Measurements from ENCODE around the gene SCCPDH. TPM values are rescaled to one million over a fixed set of nuclear protein-coding genes. Genes with fewer than 3 reads are reported as not detected.

Gene SCCPDH
- total and polyA plus RNA-seq, 4 donors: 59.3 to 69.4 (median 65.4) TPM

DNA sequence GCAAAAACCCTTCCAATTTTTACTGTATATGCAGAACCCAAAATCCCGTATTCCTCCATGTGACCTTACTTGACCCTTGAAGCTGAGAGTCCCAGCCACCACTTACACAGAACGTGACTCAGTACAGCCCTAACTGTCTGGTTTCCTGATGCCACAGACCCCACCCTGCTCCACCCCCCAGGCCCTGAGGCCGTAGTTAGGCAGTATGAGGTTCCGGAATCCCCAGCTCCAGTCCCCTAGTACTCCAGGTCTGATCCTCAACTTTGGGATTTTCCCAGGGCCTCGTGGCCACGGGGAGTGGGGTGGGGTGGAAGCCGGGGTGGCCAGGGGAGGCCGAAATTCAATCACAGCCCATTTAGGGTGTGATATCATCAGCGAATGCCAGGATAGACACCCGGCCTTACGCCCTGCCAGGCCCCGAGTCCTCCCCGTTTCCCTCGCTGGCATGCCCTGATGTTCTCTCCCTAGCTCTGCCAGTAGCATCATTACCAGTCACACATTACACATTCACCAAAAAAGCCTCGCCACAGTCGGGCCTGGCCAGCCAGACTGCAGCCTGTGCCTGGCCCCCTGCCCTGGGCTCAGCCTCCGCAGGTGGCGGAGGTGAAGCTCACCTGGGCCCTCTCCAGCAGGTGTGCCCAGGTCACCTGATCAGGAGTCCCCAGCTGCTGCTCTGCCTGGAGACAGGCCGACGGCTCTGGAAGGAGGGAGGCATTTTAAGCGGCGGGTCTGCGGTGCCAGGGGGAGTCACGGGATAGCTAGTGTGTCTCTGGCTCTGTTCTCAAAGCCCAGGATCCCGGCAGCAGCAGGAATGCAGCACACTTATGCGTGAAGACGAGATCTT is 70.8 kb downstream of the SCCPDH start:
- H3K4me3 ChIP-seq (ENCODE audit: low read depth, low read length): no peak overlapping the region
- no peaks in the 10 kb centered on the region for H3K9me3 ChIP-seq (ENCODE audit: control insufficient read depth, insufficient read depth, low read length)
- 72% methylated on average over 21 of the region's 27 CpGs for WGBS (ENCODE audit: insufficient coverage)
- peaks cover 10% of the 10 kb centered on the region for H3K36me3 ChIP-seq (ENCODE audit: control insufficient read depth, insufficient read depth, low read length)
- no peak for DNase-seq (ENCODE audit: low read depth in 4 of 6, low spot score in 6 of 6)
- H3K4me1 ChIP-seq (ENCODE audit: control insufficient read depth, insufficient read depth, low read length): peaks cover 20% of the 10 kb centered on the region
- H3K27me3 ChIP-seq (ENCODE audit: control insufficient read depth, insufficient read depth, low read length): no peaks in the 10 kb centered on the region
- H3K27ac ChIP-seq (ENCODE audit: low read depth, low read length): no peak overlapping the region

GRCh38 chr1:246795906-246796694 is 71.9 kb downstream of the SCCPDH start:
- no peak for DNase-seq (ENCODE audit: low read depth in 4 of 6, low spot score in 6 of 6)

GRCh38 chr1:246797157-246797556 is 72.9 kb downstream of the SCCPDH start:
- WGBS (ENCODE audit: insufficient coverage): 93% methylated on average over 7 of the region's 8 CpGs
- H3K36me3 ChIP-seq (ENCODE audit: control insufficient read depth, insufficient read depth, low read length): no peaks in the 10 kb centered on the region
- H3K27ac ChIP-seq (ENCODE audit: low read depth, low read length): no peak overlapping the region
- H3K9me3 ChIP-seq (ENCODE audit: control insufficient read depth, insufficient read depth, low read length): no peaks in the 10 kb centered on the region
- DNase-seq (ENCODE audit: low read depth in 4 of 6, low spot score in 6 of 6): no peak
- peaks cover 24% of the 10 kb centered on the region for H3K4me1 ChIP-seq (ENCODE audit: control insufficient read depth, insufficient read depth, low read length)
- no peaks in the 10 kb centered on the region for H3K27me3 ChIP-seq (ENCODE audit: control insufficient read depth, insufficient read depth, low read length)
- no peak overlapping the region for H3K4me3 ChIP-seq (ENCODE audit: low read depth, low read length)

More at GRCh38 chr1:246795906-246796694, 71.9 kb downstream of the SCCPDH start:
- Histone ChIP-seq H3K9me3 (ENCODE audit: control insufficient read depth, insufficient read depth, low read length) (no peaks in the 10 kb centered on the region), H3K4me1 (ENCODE audit: control insufficient read depth, insufficient read depth, low read length) (peaks cover 24% of the 10 kb centered on the region), H3K27ac (ENCODE audit: low read depth, low read length) (no peak overlapping the region), H3K36me3 (ENCODE audit: control insufficient read depth, insufficient read depth, low read length) (peaks cover 6% of the 10 kb centered on the region), H3K27me3 (ENCODE audit: control insufficient read depth, insufficient read depth, low read length) (no peaks in the 10 kb centered on the region), H3K4me3 (ENCODE audit: low read depth, low read length) (no peak overlapping the region)
- WGBS (ENCODE audit: insufficient coverage): 95% methylated on average over 25 of the region's 30 CpGs

DNA sequence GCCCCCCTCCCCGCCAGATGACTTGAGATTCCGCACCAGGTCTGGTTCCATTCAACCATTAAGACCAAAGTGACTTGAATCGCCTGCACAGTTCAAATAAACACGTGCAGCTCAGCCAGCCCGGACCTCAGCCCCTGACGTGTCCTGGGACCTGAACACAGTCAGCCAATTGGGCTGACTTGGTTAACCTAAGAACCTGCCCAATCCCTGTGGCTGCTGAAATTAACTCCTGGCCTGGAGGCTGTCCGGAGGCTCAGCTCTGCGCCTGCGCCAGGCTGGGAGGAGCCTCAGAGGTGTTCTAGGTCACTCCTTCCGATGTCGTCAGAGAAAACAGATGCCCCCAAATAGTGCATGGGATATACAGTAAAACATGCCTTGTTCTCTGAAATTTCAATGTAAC is 73.4 kb downstream of the SCCPDH start:
- 87% methylated on average over 7 of the region's 11 CpGs for WGBS (ENCODE audit: insufficient coverage)
- H3K27ac ChIP-seq (ENCODE audit: low read depth, low read length): no peak overlapping the region
- DNase-seq (ENCODE audit: low read depth in 4 of 6, low spot score in 6 of 6): no peak
- no peaks in the 10 kb centered on the region for H3K27me3 ChIP-seq (ENCODE audit: control insufficient read depth, insufficient read depth, low read length)
- H3K4me3 ChIP-seq (ENCODE audit: low read depth, low read length): no peak overlapping the region
- peaks cover 24% of the 10 kb centered on the region for H3K4me1 ChIP-seq (ENCODE audit: control insufficient read depth, insufficient read depth, low read length)
- no peaks in the 10 kb centered on the region for H3K36me3 ChIP-seq (ENCODE audit: control insufficient read depth, insufficient read depth, low read length)
- H3K9me3 ChIP-seq (ENCODE audit: control insufficient read depth, insufficient read depth, low read length): no peaks in the 10 kb centered on the region

GRCh38 chr1:246798107-246798506 is 73.9 kb downstream of the SCCPDH start:
- Histone ChIP-seq H3K27me3 (ENCODE audit: control insufficient read depth, insufficient read depth, low read length) (no peaks in the 10 kb centered on the region), H3K9me3 (ENCODE audit: control insufficient read depth, insufficient read depth, low read length) (no peaks in the 10 kb centered on the region), H3K4me3 (ENCODE audit: low read depth, low read length) (no peak overlapping the region), H3K4me1 (ENCODE audit: control insufficient read depth, insufficient read depth, low read length) (peaks cover 23% of the 10 kb centered on the region), H3K36me3 (ENCODE audit: control insufficient read depth, insufficient read depth, low read length) (no peaks in the 10 kb centered on the region), H3K27ac (ENCODE audit: low read depth, low read length) (no peak overlapping the region)
- WGBS (ENCODE audit: insufficient coverage): 74% methylated on average over 4 of the region's 4 CpGs
- DNase-seq (ENCODE audit: low read depth in 4 of 6, low spot score in 6 of 6): no peak

- 29% methylated on average over 13 of the region's 22 CpGs for WGBS (ENCODE audit: insufficient coverage)
- Histone ChIP-seq H3K27me3 (ENCODE audit: control insufficient read depth, insufficient read depth, low read length) (no peaks in the 10 kb centered on the region), H3K36me3 (ENCODE audit: control insufficient read depth, insufficient read depth, low read length) (no peaks in the 10 kb centered on the region), H3K4me1 (ENCODE audit: control insufficient read depth, insufficient read depth, low read length) (peaks cover 18% of the 10 kb centered on the region), H3K27ac (ENCODE audit: low read depth, low read length) (no peak overlapping the region), H3K9me3 (ENCODE audit: control insufficient read depth, insufficient read depth, low read length) (no peaks in the 10 kb centered on the region), H3K4me3 (ENCODE audit: low read depth, low read length) (no peak overlapping the region)
- peak in 2 of 6 donors; percentile 40 to 62 for DNase-seq (ENCODE audit: low read depth in 4 of 6, low spot score in 6 of 6)
Measured at GRCh38 chr1:246798606-246799496, 74.6 kb downstream of the SCCPDH start.

DNA sequence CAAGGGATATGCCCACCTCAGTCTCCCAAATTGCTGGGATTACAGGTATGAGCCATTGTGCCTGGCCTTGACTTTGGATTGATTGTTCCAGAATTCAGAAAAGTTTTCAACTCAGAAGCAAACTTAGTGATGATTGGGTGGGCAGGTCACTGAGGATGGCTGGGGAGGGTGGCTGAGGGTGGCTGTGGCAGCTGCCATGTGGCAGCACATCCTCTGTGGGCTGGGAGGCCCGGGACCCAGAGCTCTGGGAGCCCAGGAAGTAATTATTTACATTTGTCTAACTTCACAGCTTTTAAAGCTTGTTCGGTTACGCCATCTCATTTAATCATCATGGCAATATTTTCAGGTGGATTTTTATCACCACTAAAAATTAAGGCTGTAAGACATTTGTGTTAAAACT is 76.1 kb downstream of the SCCPDH start:
- no peaks in the 10 kb centered on the region for H3K36me3 ChIP-seq (ENCODE audit: control insufficient read depth, insufficient read depth, low read length)
- DNase-seq (ENCODE audit: low read depth in 4 of 6, low spot score in 6 of 6): no peak
- no peaks in the 10 kb centered on the region for H3K27me3 ChIP-seq (ENCODE audit: control insufficient read depth, insufficient read depth, low read length)
- WGBS (ENCODE audit: insufficient coverage): 67% methylated on average over 1 of the region's 3 CpGs
- peaks cover 13% of the 10 kb centered on the region for H3K4me1 ChIP-seq (ENCODE audit: control insufficient read depth, insufficient read depth, low read length)
- no peaks in the 10 kb centered on the region for H3K9me3 ChIP-seq (ENCODE audit: control insufficient read depth, insufficient read depth, low read length)
- no peak overlapping the region for H3K27ac ChIP-seq (ENCODE audit: low read depth, low read length)
- no peak overlapping the region for H3K4me3 ChIP-seq (ENCODE audit: low read depth, low read length)

GRCh38 chr1:246800756-246801155 is 76.5 kb downstream of the SCCPDH start:
- Histone ChIP-seq H3K27me3 (ENCODE audit: control insufficient read depth, insufficient read depth, low read length) (no peaks in the 10 kb centered on the region), H3K4me1 (ENCODE audit: control insufficient read depth, insufficient read depth, low read length) (peaks cover 13% of the 10 kb centered on the region), H3K9me3 (ENCODE audit: control insufficient read depth, insufficient read depth, low read length) (no peaks in the 10 kb centered on the region), H3K4me3 (ENCODE audit: low read depth, low read length) (no peak overlapping the region), H3K36me3 (ENCODE audit: control insufficient read depth, insufficient read depth, low read length) (no peaks in the 10 kb centered on the region), H3K27ac (ENCODE audit: low read depth, low read length) (no peak overlapping the region)
- no peak for DNase-seq (ENCODE audit: low read depth in 4 of 6, low spot score in 6 of 6)
- WGBS (ENCODE audit: insufficient coverage): 72% methylated on average over 7 of the region's 10 CpGs
